A549 treated with CpdA at 1 μM for 4 hours (cell line): ENCODE results near the gene SRPK2. TPM values are rescaled to one million over a fixed set of nuclear protein-coding genes. Genes with fewer than 3 reads are reported as not detected.

Source experiments
- total RNA-seq: library from RNA; stranded (reverse); fragments of 200-300 nt; extraction: Qiagen RNA extraction; gene quantifications from 5 replicates; pipeline ENCODE4 v1.2.3, GENCODE V29; 2022; ENCODE audit warnings: low read depth

SRPK2 gene
- 28.9 to 41.1 TPM (median 32.7 TPM) in 5 replicates for total RNA-seq

DNA sequence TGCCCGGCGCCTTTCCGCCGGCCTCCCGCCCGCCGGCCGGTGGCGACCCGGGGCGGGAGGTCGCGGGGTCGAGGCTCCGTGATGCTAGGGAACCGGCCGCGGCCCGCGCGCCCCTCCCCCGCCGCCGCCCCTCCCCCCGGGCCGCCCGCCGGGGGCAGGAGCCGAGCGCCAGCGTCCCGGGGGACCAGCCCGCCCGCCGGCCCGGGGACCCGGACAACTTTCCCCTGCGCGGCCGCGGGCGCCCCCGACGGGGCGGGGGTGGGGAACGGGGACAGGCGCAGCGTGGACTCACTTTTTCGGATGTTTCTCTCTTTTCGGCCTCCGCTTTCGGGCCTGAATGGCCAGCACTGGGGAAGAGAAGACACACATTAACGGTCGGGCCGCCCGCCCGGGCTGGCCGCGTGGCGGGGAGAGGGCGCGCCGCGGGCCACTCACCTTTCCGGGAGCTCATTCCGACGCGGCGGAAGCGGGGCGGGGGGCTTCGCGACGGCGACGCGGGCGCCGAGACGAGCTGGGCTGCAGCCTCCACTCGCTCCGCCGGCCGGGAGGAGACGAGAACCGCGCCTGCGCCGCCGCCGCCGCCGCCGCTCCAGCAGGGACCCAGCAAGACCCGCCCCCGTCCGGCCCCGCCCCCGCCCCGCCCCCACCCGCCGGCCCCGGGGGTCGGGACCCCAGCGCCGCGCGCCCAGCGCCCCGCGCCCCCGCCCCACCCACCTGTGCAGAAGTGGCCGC, at the start of gene SRPK2:
TSS of gene SRPK2 (minus strand) at position 566 of the 732 bp plus-strand sequence.

Other genes starting within 250 kb of the SRPK2 start
- gene PUS7, start 133.3 kb upstream of the SRPK2 start, total RNA-seq, result 25.8 to 38.7 TPM (median 27.0 TPM) in 5 replicates
- gene RINT1, start 143.3 kb upstream of the SRPK2 start, total RNA-seq, result 15.6 to 16.9 TPM (median 16.2 TPM) in 5 replicates
- 2.9 to 4.1 TPM (median 3.4 TPM) in 5 replicates for gene EFCAB10, start 192.6 kb upstream of the SRPK2 start, total RNA-seq